K562 (cell line): Measurements from ENCODE around the gene SLC1A5. TPM values are rescaled to one million over a fixed set of nuclear protein-coding genes. Genes with fewer than 3 reads are reported as not detected.

Source experiments
- ARID2 ChIP-seq: fragments of 450-650 bp; IDR thresholded peaks from 2 replicates; pipeline ENCODE4 v1.6.1; 2017; ENCODE audit warnings: antibody characterized with exemption, mild to moderate bottlenecking
- ARNT ChIP-seq, 2 experiments: fragments of 450-650 bp; IDR thresholded peaks; 2 replicates each; pipeline ENCODE4 v1.6.1; 2016; ENCODE audit warnings: mild to moderate bottlenecking in 1 of 2
- ASH1L ChIP-seq: fragments of 450-650 bp; IDR thresholded peaks from 2 replicates; pipeline ENCODE4 v1.6.1; 2018; ENCODE audit warnings: borderline replicate concordance, mild to moderate bottlenecking, low read depth; ENCODE audit not compliant: partially characterized antibody
- BCOR ChIP-seq: fragments of 450-650 bp; IDR thresholded peaks from 2 replicates; pipeline ENCODE4 v1.6.1; 2016
- EHMT2 ChIP-seq: fragments of 450-650 bp; IDR thresholded peaks from 2 replicates; pipeline ENCODE4 v1.6.1; 2018; ENCODE audit warnings: antibody characterized with exemption
- FOXK1 ChIP-seq: sonication (generic); formaldehyde crosslinking; IDR thresholded peaks from 2 replicates; pipeline ENCODE4 v1.8.0; 2022; ENCODE audit warnings: missing genetic modification reagents, mild to moderate bottlenecking, borderline replicate concordance
- LARP7 ChIP-seq: fragments of 450-650 bp; IDR thresholded peaks from 2 replicates; pipeline ENCODE4 v1.6.1; 2016
- MAX ChIP-seq: sonication (generic); formaldehyde crosslinking; IDR thresholded peaks from 2 replicates; pipeline ENCODE4 v1.9.0; 2022; ENCODE audit warnings: mild to moderate bottlenecking, missing genetic modification reagents
- MLLT1 ChIP-seq, 2 experiments: fragments of 450-650 bp; IDR thresholded peaks; 2 replicates each; pipeline ENCODE4 v1.6.1; 2016
- NBN ChIP-seq: fragments of 450-650 bp; IDR thresholded peaks from 2 replicates; pipeline ENCODE4 v1.6.1; 2016; ENCODE audit warnings: low read depth, mild to moderate bottlenecking
- NR2C2 ChIP-seq, 2 experiments: fragments of 200-800 bp in 1 of 2; sonication (Bioruptor generic) in 1 of 2; sonication (generic) in 1 of 2; formaldehyde crosslinking in 1 of 2; IDR thresholded peaks; 2 replicates each; pipeline versions ENCODE4 v1.6.1 to v1.8.0; 2016 to 2022; ENCODE audit warnings: mild to moderate bottlenecking in 1 of 2, missing compliant biosample characterization in 1 of 2, missing genetic modification characterization in 1 of 2, missing genetic modification reagents in 1 of 2
- PCBP1 ChIP-seq: fragments of 200-400 bp; formaldehyde crosslinking; IDR thresholded peaks from 2 replicates; pipeline ENCODE4 v1.6.1; 2018; ENCODE audit warnings: mild to moderate bottlenecking, low read depth, low read length; ENCODE audit not compliant: poor library complexity, severe bottlenecking
- RAD21 ChIP-seq, 2 experiments: fragments of 250-450 bp in 1 of 2; fragments of 450-650 bp in 1 of 2; sonication (Bioruptor Pico) in 1 of 2; formaldehyde crosslinking in 1 of 2; IDR thresholded peaks in 1 of 2; conservative IDR thresholded peaks in 1 of 2; 2 replicates each; pipeline versions ENCODE4 v1.4.0 to v1.8.0; 2020 to 2022; ENCODE audit warnings: mild to moderate bottlenecking in 2 of 2, moderate library complexity in 1 of 2
- SMARCA5 ChIP-seq: fragments of 450-650 bp; IDR thresholded peaks from 2 replicates; pipeline ENCODE4 v1.6.1; 2016
- TAL1 ChIP-seq: fragments of 450-650 bp; IDR thresholded peaks from 2 replicates; pipeline ENCODE4 v1.6.1; 2016; ENCODE audit warnings: mild to moderate bottlenecking
- TEAD1 ChIP-seq, 2 experiments: fragments of 450-650 bp in 1 of 2; sonication (generic) in 1 of 2; formaldehyde crosslinking; IDR thresholded peaks; 2 replicates each; pipeline versions ENCODE4 v1.4.0 to v1.8.0; 2020 to 2022; ENCODE audit warnings: mild to moderate bottlenecking in 2 of 2, missing genetic modification reagents in 1 of 2
- ZFX ChIP-seq: sonication (generic); formaldehyde crosslinking; IDR thresholded peaks from 2 replicates; pipeline ENCODE4 v1.8.0; 2022; ENCODE audit warnings: mild to moderate bottlenecking, missing genetic modification reagents, moderate library complexity
- ZNF174 ChIP-seq: fragments of 250-450 bp; sonication (Bioruptor Pico); IDR thresholded peaks from 2 replicates; pipeline ENCODE4 v1.4.0; 2020; ENCODE audit warnings: mild to moderate bottlenecking
- ZNF263 ChIP-seq: sonication (generic); formaldehyde crosslinking; IDR thresholded peaks from 2 replicates; pipeline ENCODE4 v1.8.0; 2022; ENCODE audit warnings: mild to moderate bottlenecking, missing genetic modification reagents, borderline replicate concordance
- polyA plus RNA-seq, 8 experiments: library from polyadenylated mRNA; depleted of rRNA in 4 of 8; stranded (reverse) in 5 of 8; unstranded in 3 of 8; fragments of >200 nt; fragmentation: Nextera tagmentation in 2 of 8; fragmentation: Illumina TruSeq in 1 of 8; extraction: Ambion mirVana in 2 of 8; extraction: Trizol in 1 of 8; gene quantifications; 2 replicates each; pipeline versions ENCODE4 v1.2.1 to v1.2.3, GENCODE V29; 2011 to 2014; ENCODE audit warnings: inconsistent platforms in 1 of 8, missing spikeins in 1 of 8
- total RNA-seq, 7 experiments: library from RNA; depleted of rRNA in 6 of 7; stranded (reverse); fragments of >200 nt in 6 of 7; fragmentation: Illumina TruSeq in 2 of 7; extraction: Trizol in 2 of 7; gene quantifications; 2 replicates each; pipeline versions ENCODE4 v1.2.1 to v1.2.3, GENCODE V29; 2011 to 2021; ENCODE audit warnings: low replicate concordance in 1 of 7
- TF ChIP-seq, protein P1 (sequence below): fragments of 250-450 bp; sonication (Bioruptor Pico); IDR thresholded peaks from 2 replicates; pipeline ENCODE4 v1.5.0; 2022; ENCODE audit warnings: mild to moderate bottlenecking
- TF ChIP-seq, protein P2 (sequence below): fragments of 250-450 bp; sonication (Bioruptor Pico); IDR thresholded peaks from 2 replicates; pipeline ENCODE4 v1.8.0; 2021; ENCODE audit warnings: moderate library complexity, mild to moderate bottlenecking, inconsistent platforms
- TF ChIP-seq, protein P3 (sequence below): sonication (generic); formaldehyde crosslinking; IDR thresholded peaks from 2 replicates; pipeline ENCODE4 v1.8.0; 2022; ENCODE audit warnings: missing genetic modification reagents, mild to moderate bottlenecking, moderate library complexity, borderline replicate concordance

The SLC1A5 gene
- total and polyA plus RNA-seq, 9 of the 15 experiments (the other 6 are each of a cell fraction or from before 2014, with no cell fraction given), result 31.2 to 417 (median 134) TPM

- TF ChIP-seq TAL1 (0 out of 2 replicates have a peak, but pooled peaks have one; percentile 18), TEAD1 (CRISPR knock-in tag; IDR thresholded peaks at IDR 0.05) (0 out of 4 replicates have a peak, but pooled peaks of 1 of the 2 experiments have one; percentile 50), ZNF263 (CRISPR knock-in tag) (peak; percentile 88), ZNF174 (CRISPR knock-in tag) (no peak), SMARCA5 (peak; percentile 98), LARP7 (peak; percentile 51; the same call in 1 of the 2 replicates), FOXK1 (CRISPR knock-in tag) (no peak), NR2C2 (CRISPR knock-in tag; IDR thresholded peaks at IDR 0.05) (no peak), NR2C2 (tag; IDR thresholded peaks at IDR 0.05) (no peak), MLLT1 (IDR thresholded peaks at IDR 0.05) (no peak), ASH1L (no peak), MAX (CRISPR knock-in tag) (peak; percentile 29; the same call in 1 of the 2 replicates), EHMT2 (0 out of 2 replicates have a peak, but pooled peaks have one; percentile 18), BCOR (peak; percentile 98), ZFX (CRISPR knock-in tag) (no peak), ARNT (IDR thresholded peaks at IDR 0.05) (0 out of 4 replicates have a peak, but pooled peaks of 1 of the 2 experiments have one; percentile 41), NBN (0 out of 2 replicates have a peak, but pooled peaks have one; percentile 38), ARID2 (0 out of 2 replicates have a peak, but pooled peaks have one; percentile 7), RAD21 (CRISPR knock-in tag; conservative IDR thresholded peaks at IDR 0.05 in 1 of 2, IDR thresholded peaks at IDR 0.05 in 1 of 2) (peak in 1 of 2 experiments; percentile 45; a peak in 2 of 4 replicates), PCBP1 (no peak)
- TF ChIP-seq, protein P1, sequence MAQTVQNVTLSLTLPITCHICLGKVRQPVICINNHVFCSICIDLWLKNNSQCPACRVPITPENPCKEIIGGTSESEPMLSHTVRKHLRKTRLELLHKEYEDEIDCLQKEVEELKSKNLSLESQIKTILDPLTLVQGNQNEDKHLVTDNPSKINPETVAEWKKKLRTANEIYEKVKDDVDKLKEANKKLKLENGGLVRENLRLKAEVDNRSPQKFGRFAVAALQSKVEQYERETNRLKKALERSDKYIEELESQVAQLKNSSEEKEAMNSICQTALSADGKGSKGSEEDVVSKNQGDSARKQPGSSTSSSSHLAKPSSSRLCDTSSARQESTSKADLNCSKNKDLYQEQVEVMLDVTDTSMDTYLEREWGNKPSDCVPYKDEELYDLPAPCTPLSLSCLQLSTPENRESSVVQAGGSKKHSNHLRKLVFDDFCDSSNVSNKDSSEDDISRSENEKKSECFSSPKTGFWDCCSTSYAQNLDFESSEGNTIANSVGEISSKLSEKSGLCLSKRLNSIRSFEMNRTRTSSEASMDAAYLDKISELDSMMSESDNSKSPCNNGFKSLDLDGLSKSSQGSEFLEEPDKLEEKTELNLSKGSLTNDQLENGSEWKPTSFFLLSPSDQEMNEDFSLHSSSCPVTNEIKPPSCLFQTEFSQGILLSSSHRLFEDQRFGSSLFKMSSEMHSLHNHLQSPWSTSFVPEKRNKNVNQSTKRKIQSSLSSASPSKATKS (CRISPR knock-in tag), result no peak
- TF ChIP-seq, protein P2, sequence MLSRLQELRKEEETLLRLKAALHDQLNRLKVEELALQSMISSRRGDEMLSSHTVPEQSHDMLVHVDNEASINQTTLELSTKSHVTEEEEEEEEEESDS, result no peak
- TF ChIP-seq, protein P3, sequence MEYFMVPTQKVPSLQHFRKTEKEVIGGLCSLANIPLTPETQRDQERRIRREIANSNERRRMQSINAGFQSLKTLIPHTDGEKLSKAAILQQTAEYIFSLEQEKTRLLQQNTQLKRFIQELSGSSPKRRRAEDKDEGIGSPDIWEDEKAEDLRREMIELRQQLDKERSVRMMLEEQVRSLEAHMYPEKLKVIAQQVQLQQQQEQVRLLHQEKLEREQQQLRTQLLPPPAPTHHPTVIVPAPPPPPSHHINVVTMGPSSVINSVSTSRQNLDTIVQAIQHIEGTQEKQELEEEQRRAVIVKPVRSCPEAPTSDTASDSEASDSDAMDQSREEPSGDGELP (CRISPR knock-in tag), result peak; percentile 62; the same call in 1 of the 2 replicates
Observed at GRCh38 chr19:46766569-46767317, 21.7 kb downstream of the SLC1A5 start (continued).
